ENCODE measurements around the gene ZBTB33.

Gene ZBTB33

GRCh38 chrX:120264341-120264740 is 13.7 kb downstream of the ZBTB33 start:
- no peak for DNase-seq (ENCODE audit: low read depth in 2 of 2)

GRCh38 chrX:120269373-120270035 is 18.9 kb downstream of the ZBTB33 start:
- DNase-seq (ENCODE audit: low read depth in 2 of 2) = no peak

DNA sequence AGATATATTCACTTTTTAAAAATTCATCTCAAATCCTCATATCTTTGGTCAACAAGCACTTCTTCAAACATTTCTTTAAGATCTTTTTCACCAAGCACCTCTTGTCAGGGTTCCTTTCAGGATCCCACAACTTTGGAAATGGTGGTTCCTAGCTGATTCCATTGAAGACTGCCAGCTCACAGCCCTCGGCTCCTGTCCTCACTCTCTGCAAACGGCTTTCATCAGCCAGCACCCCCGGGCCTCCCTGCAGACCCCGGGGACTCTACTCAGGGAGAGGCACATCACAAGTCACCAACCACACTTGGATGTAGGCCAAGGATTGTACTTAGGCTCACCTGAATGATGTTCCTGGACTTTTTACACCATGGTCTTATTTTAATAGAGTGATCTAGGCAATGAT is 20.0 kb downstream of the ZBTB33 start:
- DNase-seq (ENCODE audit: low read depth in 2 of 2) = no peak

GRCh38 chrX:120271218-120271617 is 20.6 kb downstream of the ZBTB33 start:
- DNase-seq (ENCODE audit: low read depth in 2 of 2) = no peak

- no peak for DNase-seq (ENCODE audit: low read depth in 2 of 2)
Observed at GRCh38 chrX:120274145-120274544, 23.5 kb downstream of the ZBTB33 start.

- DNase-seq (ENCODE audit: low read depth in 2 of 2) = no peak
Observed at GRCh38 chrX:120274958-120275357, 24.3 kb downstream of the ZBTB33 start.

DNA sequence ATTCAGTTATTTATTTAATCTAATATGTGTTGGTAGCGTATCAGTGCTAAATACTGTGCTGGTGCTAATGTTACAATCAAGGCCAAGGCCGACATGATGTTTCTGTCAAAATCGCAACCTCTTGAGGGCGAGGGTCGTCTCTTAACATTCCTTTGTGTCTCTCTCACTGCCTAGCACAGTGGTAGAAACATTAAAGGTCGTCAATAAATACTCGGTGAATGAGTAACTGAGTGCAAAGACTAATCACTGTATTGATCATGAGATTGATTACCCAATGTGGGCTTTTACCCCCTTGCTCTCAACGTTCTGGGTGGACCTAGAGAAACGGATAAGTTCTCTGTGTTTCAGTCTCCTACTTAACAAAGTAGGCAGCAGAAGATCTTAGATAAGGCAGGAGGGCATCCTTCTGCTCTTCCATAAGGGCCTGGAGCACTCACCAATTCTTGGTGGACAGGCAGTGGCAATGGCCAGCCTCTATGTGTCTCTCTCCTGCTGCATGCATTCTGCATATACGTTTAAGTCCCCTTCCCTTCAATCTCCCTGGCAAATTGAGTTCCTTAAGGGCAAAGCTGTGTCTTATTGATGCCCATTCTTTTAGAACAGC is 30.5 kb downstream of the ZBTB33 start:
- DNase-seq (ENCODE audit: low read depth in 2 of 2) = no peak

DNA sequence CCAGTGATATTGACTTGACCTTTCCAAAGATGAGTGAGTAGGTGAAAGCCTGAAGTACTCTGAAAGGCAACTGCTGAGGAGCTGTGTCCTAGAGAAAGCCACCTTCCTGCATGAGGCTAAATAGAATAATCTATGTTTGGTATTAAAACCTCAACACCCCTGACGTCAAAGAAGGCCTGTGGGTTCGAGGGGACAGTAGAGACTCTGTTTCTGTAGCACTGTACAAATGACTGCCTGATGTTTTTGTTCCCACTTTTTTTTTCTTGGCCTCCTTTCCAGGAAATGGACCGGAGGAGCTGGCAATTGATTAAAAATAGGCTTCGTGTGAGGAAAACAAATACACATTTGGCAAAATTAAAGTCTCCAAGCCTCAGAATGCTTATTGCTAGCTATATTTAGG is 31.1 kb downstream of the ZBTB33 start:
- DNase-seq (ENCODE audit: low read depth in 2 of 2) = no peak

GRCh38 chrX:120282697-120283096 is 32.1 kb downstream of the ZBTB33 start:
- no peak for DNase-seq (ENCODE audit: low read depth in 2 of 2)

GRCh38 chrX:120286733-120287512 is 36.3 kb downstream of the ZBTB33 start:
- DNase-seq (ENCODE audit: low read depth in 2 of 2) = no peak

- no peak for DNase-seq (ENCODE audit: low read depth in 2 of 2)
Observed at GRCh38 chrX:120287513-120288112, 37.0 kb downstream of the ZBTB33 start.

DNA sequence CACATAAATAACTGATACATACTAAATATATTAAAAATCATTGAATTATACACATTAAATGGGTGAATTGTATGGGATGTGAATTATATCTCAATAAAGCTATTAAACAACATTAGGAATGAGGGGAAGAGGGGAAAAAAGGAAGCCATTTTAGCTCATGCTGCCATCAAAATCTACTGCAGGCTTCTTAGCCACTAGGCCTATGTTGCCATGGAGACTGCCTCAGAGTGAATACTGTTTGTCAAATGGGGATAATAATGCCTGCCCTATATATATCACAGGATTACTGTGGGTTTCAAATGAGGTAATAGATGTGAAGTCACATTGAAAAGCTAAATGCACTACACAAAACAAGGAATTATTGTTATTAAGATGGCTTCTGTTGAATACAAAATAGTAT is 39.5 kb downstream of the ZBTB33 start:
- no peak for DNase-seq (ENCODE audit: low read depth in 2 of 2)

- no peak for DNase-seq (ENCODE audit: low read depth in 2 of 2)
Observed at GRCh38 chrX:120291211-120291610, 40.6 kb downstream of the ZBTB33 start.

DNA sequence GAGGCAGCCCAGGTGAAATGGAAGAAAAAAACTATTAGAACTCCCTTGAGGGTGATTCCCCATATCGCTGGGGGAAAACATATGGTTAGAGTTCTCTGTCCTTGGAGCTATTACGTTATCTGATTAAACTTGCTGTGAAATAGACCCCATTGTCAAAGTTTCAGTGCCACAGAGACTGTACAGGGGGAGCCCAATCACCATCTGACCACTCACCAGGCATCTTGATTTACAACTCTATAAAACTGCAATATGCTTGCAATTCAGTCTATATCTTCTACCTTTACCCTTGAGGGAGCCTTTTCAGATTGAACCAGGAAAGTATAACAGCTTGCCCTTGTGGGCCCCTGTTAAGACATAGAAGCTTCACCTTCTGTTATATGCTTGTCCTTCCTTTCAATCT is 42.4 kb downstream of the ZBTB33 start:
- DNase-seq (ENCODE audit: low read depth in 2 of 2) = no peak

DNA sequence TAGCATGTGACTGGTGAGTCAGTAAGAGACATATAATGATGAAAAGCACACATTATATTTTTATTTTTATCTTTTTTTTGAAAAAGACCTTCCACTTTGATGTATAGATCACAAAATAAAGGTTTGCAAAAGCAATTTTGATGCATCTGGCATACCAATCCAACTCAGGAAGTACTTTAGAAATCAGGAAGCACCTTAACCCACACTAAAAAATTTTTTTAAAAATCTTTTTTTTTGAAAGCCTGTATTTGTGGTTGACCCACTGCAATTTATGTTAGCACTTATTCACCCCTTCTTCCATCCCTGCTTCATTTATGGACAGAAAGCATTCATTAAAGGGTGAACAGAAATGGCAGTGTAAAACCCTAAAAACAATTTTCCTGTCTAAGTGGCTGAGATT is 44.0 kb downstream of the ZBTB33 start:
- DNase-seq (ENCODE audit: low read depth in 2 of 2) = no peak

- DNase-seq (ENCODE audit: low read depth in 2 of 2) = no peak
Observed at GRCh38 chrX:120297923-120298322, 47.3 kb downstream of the ZBTB33 start.

DNA sequence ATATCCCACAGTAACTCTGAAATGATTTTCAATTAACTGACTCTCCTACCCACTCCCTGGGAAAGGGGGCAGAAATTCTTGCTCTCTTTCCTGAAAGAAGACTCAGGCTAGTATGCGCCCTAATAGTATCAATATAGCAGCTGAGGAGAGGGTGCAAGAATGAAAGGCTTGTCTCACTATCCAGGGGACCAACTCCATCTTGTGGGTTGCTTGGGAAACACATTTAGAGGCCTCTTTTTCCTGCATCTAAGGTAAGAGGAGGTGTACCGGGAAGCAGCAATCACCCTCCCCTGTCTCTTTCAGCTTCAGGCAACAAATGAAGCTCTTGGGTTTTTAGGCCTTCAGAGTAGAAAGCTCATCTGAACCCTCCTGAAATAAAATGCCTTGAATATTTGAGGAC is 49.3 kb downstream of the ZBTB33 start:
- no peak for DNase-seq (ENCODE audit: low read depth in 2 of 2)

DNA sequence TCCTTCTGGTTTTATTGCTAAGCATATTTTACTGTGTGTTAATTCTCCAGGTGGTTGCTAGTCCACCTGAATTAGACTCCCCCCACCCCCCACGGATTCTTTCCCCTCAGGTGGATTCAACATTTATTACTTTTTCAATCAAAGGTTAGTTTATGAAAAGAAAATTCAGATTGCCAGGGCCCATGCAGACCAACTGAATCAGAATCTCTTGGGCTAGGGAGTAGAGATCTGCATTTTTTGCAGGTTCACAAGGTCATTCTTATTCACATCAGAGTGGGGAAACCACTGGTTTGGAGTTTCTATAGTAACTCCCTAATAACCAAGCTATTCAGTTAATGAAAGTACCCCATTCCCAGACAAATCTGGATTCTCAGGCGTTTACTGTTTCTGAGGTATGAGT is 50.9 kb downstream of the ZBTB33 start:
- DNase-seq (ENCODE audit: low read depth in 2 of 2) = no peak

DNA sequence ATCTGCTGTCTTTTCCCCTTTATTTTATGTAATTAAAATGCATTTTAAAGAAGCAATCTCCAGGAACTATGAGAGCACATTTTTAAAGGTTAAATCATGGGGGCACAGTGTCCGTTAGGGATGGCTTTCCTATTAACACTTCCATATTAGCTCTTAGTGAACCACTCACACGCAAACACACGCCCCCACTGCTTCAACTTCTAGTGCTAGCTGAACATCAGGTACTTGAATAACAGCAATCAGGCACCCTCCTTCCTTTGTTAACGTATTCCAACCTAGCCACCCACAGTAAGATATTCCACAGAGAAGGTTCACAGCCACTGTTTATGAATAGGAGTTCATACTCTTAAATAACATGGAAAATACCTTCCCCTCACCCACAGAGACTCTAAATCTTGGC is 51.3 kb downstream of the ZBTB33 start:
- no peak for DNase-seq (ENCODE audit: low read depth in 2 of 2)

GRCh38 chrX:120302434-120302833 is 51.8 kb downstream of the ZBTB33 start:
- DNase-seq (ENCODE audit: low read depth in 2 of 2) = peak in 1 of 2 donors; percentile 10

DNA sequence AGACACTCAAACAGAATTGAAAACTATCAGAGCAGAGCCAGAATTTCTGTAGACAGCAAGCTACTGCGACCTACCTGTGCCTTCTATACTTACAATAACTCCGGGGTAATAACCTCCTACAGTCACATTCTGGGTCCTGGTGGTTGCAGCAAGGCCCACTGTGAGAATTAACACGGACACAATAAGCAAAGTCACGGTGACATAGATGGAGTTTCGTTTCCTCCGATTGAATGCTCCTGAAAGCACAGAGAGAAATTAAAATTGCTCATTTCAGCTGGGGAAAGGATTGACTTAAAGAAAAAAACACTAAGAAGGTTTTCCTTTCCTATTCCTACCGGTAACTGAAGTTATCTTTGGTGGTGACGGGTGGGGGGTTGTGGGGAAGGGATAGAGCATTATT is 53.6 kb downstream of the ZBTB33 start:
- DNase-seq (ENCODE audit: low read depth in 2 of 2) = no peak

- DNase-seq (ENCODE audit: low read depth in 2 of 2) = no peak
Observed at GRCh38 chrX:120305531-120306141, 55.0 kb downstream of the ZBTB33 start.
